ENCODE measurements around the gene HNRNPA3.

GRCh38 chr2:177263451-177264208, 51.0 kb downstream of the HNRNPA3 start:
- TF ChIP-seq EZH2 (IDR thresholded peaks at IDR 0.05; ENCODE audit: borderline replicate concordance, insufficient read depth, low read depth, low read length, poor library complexity, severe bottlenecking) (no peak), CTCF (IDR thresholded peaks at IDR 0.05) (peak; percentile 88)

Data from B cell (primary cell).